Measurements from ENCODE around the gene PCSK1. TPM values are rescaled to one million over a fixed set of nuclear protein-coding genes. Genes with fewer than 3 reads are reported as not detected.

Gene PCSK1
- not detected in 2 replicates for total RNA-seq

DNA sequence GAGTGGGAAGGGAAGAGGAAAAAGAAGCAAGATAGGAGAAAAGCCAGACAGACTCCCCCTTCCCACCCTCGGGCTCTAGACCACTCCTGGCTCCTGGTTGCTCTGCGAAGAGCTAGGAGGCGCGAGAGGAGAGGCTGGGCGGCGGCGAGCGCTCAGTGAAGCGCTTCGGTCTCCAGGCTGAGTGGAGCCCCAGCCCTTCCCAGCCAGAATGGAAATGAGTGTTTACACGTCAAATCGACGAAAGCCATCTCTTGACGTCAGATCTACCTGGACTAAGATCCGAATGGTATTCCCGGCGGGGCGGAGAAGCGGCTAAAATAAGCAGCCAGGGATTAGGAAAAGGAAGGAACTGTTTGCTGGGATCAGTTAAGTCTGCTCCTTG lies at the start of gene PCSK1:
Gene PCSK1 (minus strand): TSS at position 183 of the 382 bp plus-strand sequence. CDS start 206 bp downstream, outside the sequence.
- Mint-ChIP-seq H3K36me3 (ENCODE audit: low read depth) (no peaks in the 10 kb centered on the region), H3K9me3 (no peaks in the 10 kb centered on the region), H3K27me3 (peaks cover 47% of the 10 kb centered on the region), H3K4me1 (peaks cover 24% of the 10 kb centered on the region), H3K27ac (no peak within 1 kb of the TSS), H3K4me3 (no peak within 1 kb of the TSS)
- ChIA-PET CTCF (no interaction called here), POLR2A (no interaction called here)
- ATAC-seq (ENCODE audit: low read depth): no peak
- intact Hi-C loops (cut with micrococcal nuclease): no loop called here
- TF ChIP-seq, protein P1, sequence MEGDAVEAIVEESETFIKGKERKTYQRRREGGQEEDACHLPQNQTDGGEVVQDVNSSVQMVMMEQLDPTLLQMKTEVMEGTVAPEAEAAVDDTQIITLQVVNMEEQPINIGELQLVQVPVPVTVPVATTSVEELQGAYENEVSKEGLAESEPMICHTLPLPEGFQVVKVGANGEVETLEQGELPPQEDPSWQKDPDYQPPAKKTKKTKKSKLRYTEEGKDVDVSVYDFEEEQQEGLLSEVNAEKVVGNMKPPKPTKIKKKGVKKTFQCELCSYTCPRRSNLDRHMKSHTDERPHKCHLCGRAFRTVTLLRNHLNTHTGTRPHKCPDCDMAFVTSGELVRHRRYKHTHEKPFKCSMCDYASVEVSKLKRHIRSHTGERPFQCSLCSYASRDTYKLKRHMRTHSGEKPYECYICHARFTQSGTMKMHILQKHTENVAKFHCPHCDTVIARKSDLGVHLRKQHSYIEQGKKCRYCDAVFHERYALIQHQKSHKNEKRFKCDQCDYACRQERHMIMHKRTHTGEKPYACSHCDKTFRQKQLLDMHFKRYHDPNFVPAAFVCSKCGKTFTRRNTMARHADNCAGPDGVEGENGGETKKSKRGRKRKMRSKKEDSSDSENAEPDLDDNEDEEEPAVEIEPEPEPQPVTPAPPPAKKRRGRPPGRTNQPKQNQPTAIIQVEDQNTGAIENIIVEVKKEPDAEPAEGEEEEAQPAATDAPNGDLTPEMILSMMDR (IDR thresholded peaks at IDR 0.05): no peak
- no peak for DNase-seq

DNA sequence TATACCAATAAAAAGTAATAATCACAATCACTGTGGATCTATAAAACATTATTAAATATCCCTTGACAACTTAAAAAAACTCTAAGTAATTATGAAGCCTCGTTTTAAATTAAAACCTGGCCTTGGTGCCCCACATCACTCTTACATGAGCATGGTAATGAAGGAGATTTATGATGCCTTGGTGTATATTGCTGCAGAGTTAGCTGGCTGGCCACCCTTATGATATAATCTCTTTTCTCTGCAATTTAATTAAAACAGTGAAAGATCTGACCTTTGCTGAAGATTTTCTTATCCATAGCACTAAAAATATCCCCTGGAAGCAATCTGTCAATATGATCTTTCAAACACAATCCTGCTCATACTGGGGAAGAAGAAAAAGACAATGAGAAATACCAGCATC lies 48.8 kb upstream of the PCSK1 start:
- POLR2A ChIA-PET: no interaction called here
- H3K4me1 Mint-ChIP-seq: no peaks in the 10 kb centered on the region
- H3K4me3 Mint-ChIP-seq: no peak overlapping the region

DNA sequence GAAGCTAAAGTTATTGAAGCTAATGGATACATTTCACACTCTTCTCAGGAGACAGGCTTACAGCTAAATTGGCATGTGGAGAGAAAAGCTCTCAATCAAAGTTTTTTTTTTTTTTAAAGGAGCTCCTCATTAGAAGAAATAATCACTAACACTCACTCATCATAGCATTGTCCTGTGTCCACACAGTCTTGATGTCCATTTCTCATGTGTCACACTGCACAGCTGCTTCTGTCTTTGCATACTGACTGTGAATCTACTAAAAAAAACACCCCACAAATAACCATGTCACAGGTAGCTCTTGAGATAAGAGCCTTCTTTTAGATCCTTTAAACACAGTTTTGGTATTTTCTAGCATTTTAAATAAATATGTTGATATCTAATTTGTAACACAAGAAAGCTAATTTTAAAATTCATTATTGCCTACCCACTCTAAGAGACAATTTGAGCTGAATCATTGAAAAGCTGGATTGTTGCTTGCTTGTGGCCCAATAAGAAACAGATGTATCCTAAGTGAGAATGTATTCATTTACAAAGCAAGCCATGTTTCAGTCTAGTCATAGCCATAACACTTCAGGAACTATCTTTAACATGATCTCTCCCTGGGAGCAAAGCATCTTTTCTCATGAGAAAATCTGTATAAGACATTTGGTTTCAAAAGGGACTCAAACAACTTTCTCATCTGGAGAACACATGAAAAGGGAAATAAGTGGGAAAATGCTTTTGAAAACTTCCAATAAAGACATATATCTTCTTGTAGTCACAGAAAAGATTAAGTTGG lies 48.1 kb upstream of the PCSK1 start:
- ATAC-seq (ENCODE audit: low read depth): no peak
- no peak overlapping the region for H3K4me3 Mint-ChIP-seq
- POLR2A ChIA-PET: no interaction called here
- H3K27ac Mint-ChIP-seq: no peak overlapping the region
- H3K27me3 Mint-ChIP-seq: no peaks in the 10 kb centered on the region
- H3K9me3 Mint-ChIP-seq: no peaks in the 10 kb centered on the region
- no peaks in the 10 kb centered on the region for H3K4me1 Mint-ChIP-seq
- TF ChIP-seq, protein P1 (IDR thresholded peaks at IDR 0.05): no peak
- no peaks in the 10 kb centered on the region for H3K36me3 Mint-ChIP-seq (ENCODE audit: low read depth)
- intact Hi-C loops (cut with micrococcal nuclease): no loop called here
- no peak for DNase-seq
- CTCF ChIA-PET: no interaction called here

More for the DNA sequence above, 48.8 kb upstream of the PCSK1 start:
- TF ChIP-seq, protein P1 (IDR thresholded peaks at IDR 0.05): no peak
- no peaks in the 10 kb centered on the region for H3K36me3 Mint-ChIP-seq (ENCODE audit: low read depth)
- H3K27ac Mint-ChIP-seq: no peak overlapping the region
- H3K27me3 Mint-ChIP-seq: peaks cover under 1% of the 10 kb centered on the region
- intact Hi-C loops (cut with micrococcal nuclease): no loop called here
- CTCF ChIA-PET: no interaction called here
- ATAC-seq (ENCODE audit: low read depth): no peak
- no peak for DNase-seq
- H3K9me3 Mint-ChIP-seq: no peaks in the 10 kb centered on the region

DNA sequence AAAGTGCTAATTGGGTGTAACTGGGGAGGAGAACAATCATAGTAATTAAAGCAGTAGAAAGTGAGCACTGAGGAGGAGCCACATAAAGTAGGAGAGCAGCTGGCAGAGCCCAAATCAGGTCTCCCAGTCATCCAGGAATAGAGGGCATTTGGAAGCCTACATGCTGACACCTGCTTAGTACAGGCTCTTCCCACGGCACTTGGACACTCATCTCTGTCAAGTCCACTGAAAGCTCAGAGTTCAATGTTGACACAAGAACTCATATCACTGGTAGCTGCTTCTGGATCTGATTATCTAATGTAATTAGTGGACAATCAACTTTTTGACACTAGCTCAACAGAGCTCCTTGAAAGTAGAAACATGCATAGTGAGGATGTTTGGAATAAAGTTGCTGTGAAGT lies 45.9 kb upstream of the PCSK1 start:
- Mint-ChIP-seq H3K27ac (no peak overlapping the region), H3K27me3 (no peaks in the 10 kb centered on the region), H3K4me1 (no peaks in the 10 kb centered on the region), H3K4me3 (no peak overlapping the region), H3K36me3 (ENCODE audit: low read depth) (no peaks in the 10 kb centered on the region), H3K9me3 (no peaks in the 10 kb centered on the region)
- ChIA-PET POLR2A (no interaction called here), CTCF (no interaction called here)
- TF ChIP-seq, protein P1 (IDR thresholded peaks at IDR 0.05): no peak
- DNase-seq: no peak
- intact Hi-C loops (cut with micrococcal nuclease): no loop called here
- no peak for ATAC-seq (ENCODE audit: low read depth)

DNA sequence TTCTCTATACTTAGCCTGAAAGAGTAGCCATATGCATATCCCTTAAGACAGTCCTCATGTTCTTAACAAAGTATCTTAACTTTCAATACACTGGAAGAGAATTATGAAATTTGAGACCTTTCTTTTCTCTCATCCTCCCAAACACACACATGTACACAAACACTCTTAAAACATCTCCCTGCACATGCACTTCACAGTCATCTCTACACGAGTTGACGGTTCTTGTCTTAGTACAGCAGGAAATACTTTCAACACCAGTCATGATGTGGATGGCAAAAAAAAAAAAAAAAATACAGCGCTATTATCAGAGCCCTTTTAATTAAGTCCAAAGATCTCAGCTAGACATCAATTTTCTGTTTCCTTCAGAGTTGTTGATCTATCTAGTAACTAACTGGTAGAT lies 43.6 kb upstream of the PCSK1 start:
- TF ChIP-seq, protein P1 (IDR thresholded peaks at IDR 0.05): no peak
- ATAC-seq (ENCODE audit: low read depth) (no peak), DNase-seq (no peak)
- ChIA-PET CTCF (no interaction called here), POLR2A (no interaction called here)
- H3K9me3 Mint-ChIP-seq: no peaks in the 10 kb centered on the region
- intact Hi-C loops (cut with micrococcal nuclease): no loop called here
- no peaks in the 10 kb centered on the region for H3K27me3 Mint-ChIP-seq
- H3K4me3 Mint-ChIP-seq: no peak overlapping the region
- H3K36me3 Mint-ChIP-seq (ENCODE audit: low read depth): no peaks in the 10 kb centered on the region
- H3K27ac Mint-ChIP-seq: no peak overlapping the region
- H3K4me1 Mint-ChIP-seq: no peaks in the 10 kb centered on the region

Measured in activated B cell treated with CpG ODN at 0.5 μM for 24 hours (primary cell).